GM18526 (cell line): Measurements from ENCODE around the gene DNAH1.

Experiments
- POLR2A ChIP-seq: IDR thresholded peaks from 3 replicates; pipeline ENCODE4 v1.6.1; 2011; ENCODE audit not compliant: insufficient read length; ENCODE audit errors: extremely low read depth

The DNAH1 gene

GRCh38 chr3:52403955-52404354 lies 87.8 kb downstream of the DNAH1 start:
- TF ChIP-seq POLR2A: no peak

GRCh38 chr3:52404391-52404790 lies 88.3 kb downstream of the DNAH1 start:
- no peak for TF ChIP-seq POLR2A

DNA sequence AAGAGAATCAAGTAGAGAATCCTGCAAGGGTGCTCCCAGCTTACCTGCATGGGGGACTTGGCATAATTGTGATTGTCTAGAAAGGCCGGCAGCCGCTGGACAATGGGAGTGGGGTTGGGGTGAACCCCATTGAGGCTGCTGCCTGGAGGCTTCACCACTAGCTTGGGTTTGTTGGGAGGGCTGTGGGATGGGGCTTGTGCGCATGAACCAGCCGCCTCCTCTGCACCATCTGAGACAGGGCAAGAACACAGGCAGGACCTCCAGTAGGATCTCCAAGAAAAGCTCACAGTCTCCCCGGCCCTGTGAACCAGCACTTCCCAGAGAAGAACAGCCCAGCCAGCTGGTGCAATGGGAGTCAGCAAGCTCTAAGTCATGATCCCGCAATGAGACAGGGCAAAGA lies 88.9 kb downstream of the DNAH1 start:
- TF ChIP-seq POLR2A: no peak

- TF ChIP-seq POLR2A: no peak
Measured at GRCh38 chr3:52405601-52406110, 89.5 kb downstream of the DNAH1 start.

- no peak for TF ChIP-seq POLR2A
Measured at GRCh38 chr3:52406231-52406661, 90.1 kb downstream of the DNAH1 start.

GRCh38 chr3:52406791-52407510 lies 90.8 kb downstream of the DNAH1 start:
- no peak for TF ChIP-seq POLR2A

- TF ChIP-seq POLR2A: no peak
Measured at GRCh38 chr3:52407779-52408178, 91.7 kb downstream of the DNAH1 start.

- no peak for TF ChIP-seq POLR2A
Measured at GRCh38 chr3:52408466-52408865, 92.3 kb downstream of the DNAH1 start.

GRCh38 chr3:52415800-52416199 lies 99.7 kb downstream of the DNAH1 start:
- TF ChIP-seq POLR2A: no peak

DNA sequence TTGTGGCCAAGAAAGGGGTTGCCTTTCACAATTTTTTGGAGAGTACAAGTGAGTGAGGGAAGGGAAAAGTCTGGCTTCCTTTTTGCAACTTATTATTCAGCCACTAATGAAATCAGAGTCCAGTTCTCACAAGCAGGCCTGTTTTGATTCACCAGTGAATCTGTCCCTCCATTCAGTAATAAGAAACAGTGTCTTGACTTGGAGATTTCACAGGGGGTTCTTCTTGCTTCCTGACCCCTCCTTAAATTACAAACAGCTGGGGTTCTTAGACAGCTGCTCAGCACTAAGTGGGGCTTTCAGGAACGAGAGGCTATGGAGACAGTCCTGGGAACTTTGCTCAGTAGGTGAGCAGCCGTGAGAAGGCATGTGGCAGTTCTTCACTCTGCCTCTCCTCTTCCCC lies 104.3 kb downstream of the DNAH1 start:
- no peak for TF ChIP-seq POLR2A

DNA sequence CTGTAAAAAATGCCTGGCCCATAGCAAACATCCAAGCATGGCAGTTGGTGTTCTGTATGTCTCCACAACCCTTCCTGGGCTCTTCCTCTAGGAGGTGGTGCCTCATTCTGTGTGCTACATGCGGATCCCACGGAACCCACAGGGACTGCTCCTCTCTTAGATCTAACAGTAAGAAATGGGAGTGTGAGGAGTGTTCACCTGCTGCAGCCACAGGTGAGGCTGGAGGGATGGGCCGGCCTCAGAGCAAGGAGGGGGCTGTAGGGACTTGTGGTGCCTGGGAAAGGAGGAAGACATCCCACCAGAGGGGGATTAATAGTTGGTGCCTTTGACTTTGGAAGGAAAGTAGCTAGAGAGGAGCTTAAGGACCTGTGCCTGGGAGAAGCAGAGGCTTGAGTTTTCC lies 106.5 kb downstream of the DNAH1 start:
- TF ChIP-seq POLR2A: no peak

GRCh38 chr3:52423173-52423572 lies 107.1 kb downstream of the DNAH1 start:
- TF ChIP-seq POLR2A: no peak

DNA sequence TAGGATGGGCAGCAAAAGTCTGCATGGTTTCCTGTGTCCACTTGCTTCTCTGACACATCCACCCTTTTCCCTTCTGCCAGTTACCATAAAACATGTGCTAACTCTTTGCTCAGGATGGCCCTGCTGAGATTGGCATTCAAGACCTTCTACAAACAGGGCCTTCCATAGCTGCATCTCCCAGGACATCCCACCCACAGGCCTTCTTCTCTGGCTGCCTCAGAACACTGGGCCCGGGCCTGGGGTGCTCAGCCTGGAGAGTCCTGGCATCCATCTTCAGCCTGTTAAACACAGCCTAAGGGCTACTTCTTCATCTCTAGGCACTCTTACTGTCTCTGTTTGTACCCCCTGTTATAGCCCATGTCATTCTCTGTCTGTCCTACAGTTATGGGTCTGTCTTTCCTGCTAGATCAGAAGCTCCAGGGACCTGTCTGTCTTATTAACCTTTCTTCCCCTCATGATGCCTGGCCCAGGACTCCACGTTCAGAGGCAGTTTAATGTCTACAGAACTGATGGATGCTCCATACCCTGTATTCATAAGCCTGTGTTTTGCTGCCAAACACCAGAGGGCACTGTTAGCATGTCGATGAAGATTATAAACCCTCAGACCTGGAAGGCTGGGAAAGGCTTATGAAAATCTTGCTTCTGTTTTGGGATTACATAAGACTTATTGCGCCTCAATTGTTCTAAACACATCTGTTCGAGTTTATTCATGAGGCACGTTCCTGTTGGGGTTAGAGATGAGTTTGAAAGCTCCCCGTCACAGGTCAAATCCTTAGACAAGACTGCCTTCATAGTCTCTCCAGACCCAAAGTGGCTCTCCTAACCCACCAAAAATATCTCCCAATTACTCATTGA lies 112.3 kb downstream of the DNAH1 start:
- TF ChIP-seq POLR2A: no peak

DNA sequence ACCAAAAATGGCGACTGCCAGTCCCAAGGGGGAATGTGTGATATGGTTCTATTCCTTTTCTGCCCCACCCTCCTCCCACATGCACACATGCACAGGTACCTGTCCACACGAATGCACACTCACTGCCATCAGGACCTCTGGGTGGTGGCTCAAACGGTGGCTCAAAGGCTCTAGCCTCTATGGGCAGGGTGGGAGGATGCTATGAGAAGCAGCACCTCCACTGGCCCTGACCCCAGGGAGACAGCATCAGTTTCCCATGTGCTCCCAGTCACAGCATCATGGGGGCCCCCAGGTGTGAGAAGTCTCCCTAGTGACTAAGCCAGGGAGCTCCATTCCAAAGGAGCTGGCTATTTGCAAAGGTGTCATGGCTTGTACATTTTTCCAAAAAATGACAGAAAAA lies 112.9 kb downstream of the DNAH1 start:
- no peak for TF ChIP-seq POLR2A

- TF ChIP-seq POLR2A: no peak
Measured at GRCh38 chr3:52429779-52430415, 113.8 kb downstream of the DNAH1 start.

DNA sequence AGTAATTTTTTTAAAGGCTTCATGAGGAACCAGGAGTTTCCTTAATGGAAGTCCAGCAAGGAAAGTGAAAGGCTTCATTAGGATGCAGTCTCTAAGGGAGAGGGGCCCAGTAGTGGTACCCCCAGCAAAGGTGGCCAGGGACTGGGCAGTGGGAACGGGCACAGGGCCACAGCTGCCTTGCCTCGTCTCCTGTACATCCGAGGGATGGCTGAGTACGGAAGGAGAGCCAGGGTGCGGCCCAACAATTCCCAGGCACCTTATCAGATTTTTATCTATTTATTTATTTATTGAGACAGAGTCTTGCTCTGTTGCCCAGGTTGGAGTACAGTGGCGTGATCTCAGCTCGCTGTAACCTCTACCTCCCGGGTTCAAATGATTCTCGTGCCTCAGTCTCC lies 114.3 kb downstream of the DNAH1 start:
- TF ChIP-seq POLR2A: no peak
